HTERT RPE-1 (cell line): ENCODE results near the gene TCF25.
"Not testable (repeated sequence)": the region's sequence is repeated elsewhere in the genome, so short reads cannot be mapped to it uniquely, and the experiment has no call there.

Experiments used
- in situ Hi-C: fragments of 300-500 bp; cut with MboI; formaldehyde crosslinking; loops from 4 replicates; pipeline ENCODE4 v1.14.3; 2020; ENCODE audit warnings: low sequenced_read_pairs

TCF25 gene

GRCh38 chr16:89935620-89936019 is 62.2 kb downstream of the TCF25 start:
- in situ Hi-C loops = not testable (repeated sequence)

- in situ Hi-C loops = no loop called here
Measured at GRCh38 chr16:89936034-89936433, 62.6 kb downstream of the TCF25 start.

- in situ Hi-C loops = no loop called here
Measured at GRCh38 chr16:89936508-89936907, 63.1 kb downstream of the TCF25 start.

- in situ Hi-C loops = no loop called here
Measured at GRCh38 chr16:89936981-89937380, 63.6 kb downstream of the TCF25 start.

- in situ Hi-C loops = no loop called here
Measured at GRCh38 chr16:89938175-89938885, 64.9 kb downstream of the TCF25 start.

GRCh38 chr16:89944773-89945172 is 71.4 kb downstream of the TCF25 start:
- in situ Hi-C loops = no loop called here

- in situ Hi-C loops = no loop called here
Measured at GRCh38 chr16:89945654-89946053, 72.3 kb downstream of the TCF25 start.

GRCh38 chr16:89946515-89946914 is 73.1 kb downstream of the TCF25 start:
- in situ Hi-C loops = no loop called here

- in situ Hi-C loops = no loop called here
Measured at GRCh38 chr16:89949121-89949742, 75.8 kb downstream of the TCF25 start.

- in situ Hi-C loops = no loop called here
Measured at GRCh38 chr16:89949756-89950155, 76.4 kb downstream of the TCF25 start.

GRCh38 chr16:89951509-89951908 is 78.1 kb downstream of the TCF25 start:
- in situ Hi-C loops = no loop called here

- in situ Hi-C loops = no loop called here
Measured at GRCh38 chr16:89952049-89952448, 78.7 kb downstream of the TCF25 start.

- in situ Hi-C loops = no loop called here
Measured at GRCh38 chr16:89952551-89952950, 79.2 kb downstream of the TCF25 start.

- in situ Hi-C loops = no loop called here
Measured at GRCh38 chr16:89953671-89954406, 80.4 kb downstream of the TCF25 start.

GRCh38 chr16:89954462-89954861 is 81.1 kb downstream of the TCF25 start:
- in situ Hi-C loops = no loop called here

GRCh38 chr16:89955001-89955685 is 81.8 kb downstream of the TCF25 start:
- in situ Hi-C loops = no loop called here

GRCh38 chr16:89956505-89957215 is 83.3 kb downstream of the TCF25 start:
- in situ Hi-C loops = no loop called here

- in situ Hi-C loops = no loop called here
Measured at GRCh38 chr16:89957216-89957785, 83.9 kb downstream of the TCF25 start.

GRCh38 chr16:89958068-89958467 is 84.7 kb downstream of the TCF25 start:
- in situ Hi-C loops = no loop called here

- in situ Hi-C loops = no loop called here
Measured at GRCh38 chr16:89958596-89958995, 85.2 kb downstream of the TCF25 start.
